Breast epithelium (tissue), 4 donors: Measurements from ENCODE around the gene TRMT10B. TPM values are rescaled to one million over a fixed set of nuclear protein-coding genes. Genes with fewer than 3 reads are reported as not detected.

Source experiments
- DNase-seq, 2 donors: peaks; one replicate each; pipeline ENCODE4 v3.0.0-alpha.2; 2019; ENCODE audit warnings: low spot score in 2 of 2
- H3K27ac ChIP-seq, 2 donors: fragments of 200-600 bp; sonication (generic) in 1 of 2; one replicate each; pipeline ENCODE4 v1.5.1; 2016 to 2019; ENCODE audit warnings: mild to moderate bottlenecking in 1 of 2
- H3K27me3 ChIP-seq, 2 donors: fragments of 200-600 bp; sonication (generic) in 1 of 2; one replicate each; pipeline versions ENCODE4 v1.5.1 to v1.6.0; 2017 to 2019; ENCODE audit warnings: control low read depth in 1 of 2, mild to moderate bottlenecking in 1 of 2
- H3K36me3 ChIP-seq: fragments of 200-600 bp; one replicate; pipeline ENCODE4 v1.5.1; 2019
- H3K4me1 ChIP-seq, 2 donors: fragments of 200-600 bp; sonication (generic); one replicate each; pipeline ENCODE4 v1.5.1; 2016 to 2019; ENCODE audit warnings: control low read depth in 1 of 2
- H3K4me3 ChIP-seq, 3 donors: fragments of 200-600 bp; sonication (generic); 1 replicate in 2 of 3; 2 replicates in 1 of 3; pipeline ENCODE4 v1.5.1; 2016 to 2019; ENCODE audit warnings: mild to moderate bottlenecking in 3 of 3, moderate library complexity in 2 of 3
- H3K9me3 ChIP-seq, 2 donors: fragments of 200-600 bp; sonication (generic) in 1 of 2; one replicate each; pipeline ENCODE4 v1.5.1; 2016 to 2019; ENCODE audit warnings: control low read depth in 1 of 2
- POLR2A ChIP-seq: fragments of 450-650 bp; IDR thresholded peaks from one replicate; pipeline ENCODE4 v1.6.1; 2016; ENCODE audit warnings: antibody characterized with exemption, mild to moderate bottlenecking, moderate library complexity
- POLR2AphosphoS5 ChIP-seq, 3 donors: sonication (generic); formaldehyde crosslinking; IDR thresholded peaks; one replicate each; pipeline ENCODE4 v1.6.1; 2017; ENCODE audit warnings: antibody characterized with exemption in 3 of 3
- intact Hi-C: fragments of 100-400 bp; cut with DNase I; formaldehyde crosslinking; loops from one replicate; pipeline ENCODE4 v1.15.1; 2023; ENCODE audit warnings: low total_unique reads
- total RNA-seq, 3 donors: library from RNA; depleted of rRNA; stranded (reverse); fragments of >200 nt; gene quantifications; one replicate each; pipeline ENCODE4 v1.1.0, GENCODE V29; 2016
- TF ChIP-seq, protein P1 (sequence below), 3 donors: fragments of 450-650 bp; IDR thresholded peaks; one replicate each; pipeline ENCODE4 v1.5.1; 2016 to 2017; ENCODE audit warnings: antibody characterized with exemption in 3 of 3, mild to moderate bottlenecking in 3 of 3, moderate library complexity in 3 of 3

The TRMT10B gene
- total RNA-seq, 3 donors from 2014 or later: 6.7 to 12.1 (median 11.1) TPM

DNA sequence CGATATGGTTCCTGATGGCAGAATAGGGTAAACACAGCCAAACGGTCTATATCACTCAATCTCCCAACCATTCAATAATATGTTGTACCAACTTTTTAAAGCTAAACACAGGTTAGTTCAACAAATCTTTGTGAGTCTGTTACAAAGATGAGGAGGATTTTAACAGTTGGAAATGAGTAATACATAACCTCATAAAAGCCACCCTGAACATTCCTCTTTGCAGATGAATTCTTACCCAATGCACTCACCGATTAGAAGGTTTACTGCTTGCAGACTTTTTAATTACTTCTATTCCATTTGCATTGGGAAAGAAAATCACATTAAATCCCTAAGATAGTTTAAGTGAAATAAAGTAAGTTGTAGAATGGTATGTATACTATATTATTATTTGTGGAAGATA, 23.3 kb upstream of the TRMT10B start:
- TF ChIP-seq POLR2A (no peak), POLR2AphosphoS5 (IDR thresholded peaks at IDR 0.05) (no peak)
- TF ChIP-seq, protein P1, sequence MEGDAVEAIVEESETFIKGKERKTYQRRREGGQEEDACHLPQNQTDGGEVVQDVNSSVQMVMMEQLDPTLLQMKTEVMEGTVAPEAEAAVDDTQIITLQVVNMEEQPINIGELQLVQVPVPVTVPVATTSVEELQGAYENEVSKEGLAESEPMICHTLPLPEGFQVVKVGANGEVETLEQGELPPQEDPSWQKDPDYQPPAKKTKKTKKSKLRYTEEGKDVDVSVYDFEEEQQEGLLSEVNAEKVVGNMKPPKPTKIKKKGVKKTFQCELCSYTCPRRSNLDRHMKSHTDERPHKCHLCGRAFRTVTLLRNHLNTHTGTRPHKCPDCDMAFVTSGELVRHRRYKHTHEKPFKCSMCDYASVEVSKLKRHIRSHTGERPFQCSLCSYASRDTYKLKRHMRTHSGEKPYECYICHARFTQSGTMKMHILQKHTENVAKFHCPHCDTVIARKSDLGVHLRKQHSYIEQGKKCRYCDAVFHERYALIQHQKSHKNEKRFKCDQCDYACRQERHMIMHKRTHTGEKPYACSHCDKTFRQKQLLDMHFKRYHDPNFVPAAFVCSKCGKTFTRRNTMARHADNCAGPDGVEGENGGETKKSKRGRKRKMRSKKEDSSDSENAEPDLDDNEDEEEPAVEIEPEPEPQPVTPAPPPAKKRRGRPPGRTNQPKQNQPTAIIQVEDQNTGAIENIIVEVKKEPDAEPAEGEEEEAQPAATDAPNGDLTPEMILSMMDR (IDR thresholded peaks at IDR 0.05): no peak
- intact Hi-C loops: loop anchor here (10.0 kb wide), 1 partner anchor 1895 kb away; no protein-coding TSS in a partner anchor
- H3K9me3 ChIP-seq: no peaks in the 10 kb centered on the region

DNA sequence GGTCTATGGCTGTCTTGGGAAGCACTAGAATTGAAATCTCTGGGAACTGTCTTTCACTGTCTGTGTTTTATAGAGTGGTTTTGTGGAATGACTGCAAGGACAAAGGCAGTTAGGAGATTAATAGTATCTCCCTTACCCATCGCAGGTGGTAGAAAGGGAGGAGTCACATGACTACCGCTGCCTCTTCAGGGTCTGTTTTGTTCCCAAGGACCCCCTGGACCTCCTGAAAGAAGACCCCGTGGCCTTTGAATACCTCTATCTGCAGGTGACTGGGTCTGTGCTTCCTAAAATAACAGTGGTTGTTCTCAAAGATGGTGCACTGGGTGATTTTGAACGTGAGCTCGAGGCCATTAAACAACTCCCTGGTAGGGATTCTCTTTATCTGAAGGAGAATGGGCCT, 22.8 kb upstream of the TRMT10B start:
- no peak for DNase-seq
- peaks cover 0 to 6% of the 10 kb centered on the region in 2 donors for H3K27me3 ChIP-seq
- H3K27ac ChIP-seq: no peak overlapping the region
- no peak overlapping the region for H3K4me3 ChIP-seq
- intact Hi-C loops: loop anchor here (10.0 kb wide), 1 partner anchor 1896 kb away; no protein-coding TSS in a partner anchor
- TF ChIP-seq, protein P1 (IDR thresholded peaks at IDR 0.05): no peak
- no peak for TF ChIP-seq POLR2AphosphoS5 (IDR thresholded peaks at IDR 0.05)
- no peak for TF ChIP-seq POLR2A
- H3K9me3 ChIP-seq: no peaks in the 10 kb centered on the region
- no peaks in the 10 kb centered on the region for H3K4me1 ChIP-seq
- no peaks in the 10 kb centered on the region for H3K36me3 ChIP-seq

More for the DNA sequence above, 23.3 kb upstream of the TRMT10B start:
- Histone ChIP-seq H3K36me3 (no peaks in the 10 kb centered on the region), H3K27ac (no peak overlapping the region), H3K27me3 (peaks cover 0 to 6% of the 10 kb centered on the region in 2 donors), H3K4me1 (no peaks in the 10 kb centered on the region), H3K4me3 (no peak overlapping the region)
- no peak for DNase-seq

DNA sequence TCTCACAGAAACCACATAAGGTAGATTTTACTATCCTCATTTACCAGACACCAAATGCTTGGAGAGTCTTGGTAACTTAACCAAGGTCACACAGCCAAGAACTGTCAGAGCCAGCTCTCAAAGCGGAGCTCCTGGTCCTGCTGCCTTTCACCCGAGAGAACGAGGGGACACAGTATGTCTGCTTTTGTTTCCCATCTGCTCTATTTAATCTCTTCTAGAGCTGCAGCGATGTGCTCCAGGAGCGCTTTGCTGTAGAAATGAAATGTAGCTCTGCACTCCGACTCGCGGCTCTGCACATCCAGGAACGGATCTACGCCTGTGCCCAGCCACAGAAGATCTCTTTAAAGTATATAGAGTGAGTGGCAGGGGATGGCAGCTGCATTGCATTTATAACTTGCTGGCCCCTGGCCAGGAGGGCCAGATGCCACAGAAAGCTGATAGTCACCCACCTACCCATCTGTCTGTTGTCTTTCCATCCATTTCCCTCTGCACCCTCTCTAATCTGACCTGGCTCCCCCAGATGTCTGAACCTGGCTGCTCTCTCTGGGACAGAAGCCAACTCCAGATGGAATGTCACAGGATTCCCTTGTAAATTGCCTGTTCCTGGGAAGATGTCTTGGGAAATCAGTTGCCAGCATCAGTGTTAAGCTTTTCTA, 21.4 kb upstream of the TRMT10B start:
- intact Hi-C loops: loop anchor here (10.0 kb wide), 1 partner anchor 1897 kb away; no protein-coding TSS in a partner anchor
- H3K4me1 ChIP-seq: no peaks in the 10 kb centered on the region
- no peak overlapping the region for H3K4me3 ChIP-seq
- H3K27ac ChIP-seq: no peak overlapping the region
- peaks cover 0 to 6% of the 10 kb centered on the region in 2 donors for H3K27me3 ChIP-seq
- H3K9me3 ChIP-seq: no peaks in the 10 kb centered on the region
- TF ChIP-seq, protein P1 (IDR thresholded peaks at IDR 0.05): no peak
- no peak for TF ChIP-seq POLR2AphosphoS5 (IDR thresholded peaks at IDR 0.05)
- no peak for TF ChIP-seq POLR2A
- no peak for DNase-seq
- no peaks in the 10 kb centered on the region for H3K36me3 ChIP-seq

DNA sequence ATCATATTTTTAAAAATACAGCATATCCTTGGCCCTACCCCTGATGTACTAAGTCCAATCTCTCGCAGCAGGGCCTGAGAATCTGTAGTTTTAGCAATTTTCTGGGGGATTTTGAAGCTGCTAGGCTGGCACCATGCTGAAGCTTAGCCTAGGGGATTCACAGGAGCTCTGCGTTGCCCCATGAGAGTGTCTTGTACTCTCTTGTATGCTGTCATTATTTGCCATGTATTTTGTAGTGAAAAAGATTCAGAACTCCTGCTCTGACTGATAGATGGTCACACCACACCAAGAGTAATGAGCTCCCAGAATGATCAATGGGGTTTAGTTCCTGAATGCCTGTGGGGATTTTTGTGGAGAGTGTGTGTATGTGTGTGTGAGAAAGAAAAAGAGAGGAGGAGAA, 20.7 kb upstream of the TRMT10B start:
- no peak overlapping the region for H3K4me3 ChIP-seq
- TF ChIP-seq POLR2A (no peak), POLR2AphosphoS5 (IDR thresholded peaks at IDR 0.05) (no peak)
- TF ChIP-seq, protein P1 (IDR thresholded peaks at IDR 0.05): no peak
- intact Hi-C loops: loop anchor here (10.0 kb wide), 1 partner anchor 1898 kb away; no protein-coding TSS in a partner anchor
- no peaks in the 10 kb centered on the region for H3K9me3 ChIP-seq
- H3K4me1 ChIP-seq: no peaks in the 10 kb centered on the region
- H3K36me3 ChIP-seq: no peaks in the 10 kb centered on the region
- DNase-seq: no peak
- peaks cover 0 to 6% of the 10 kb centered on the region in 2 donors for H3K27me3 ChIP-seq
- H3K27ac ChIP-seq: no peak overlapping the region

DNA sequence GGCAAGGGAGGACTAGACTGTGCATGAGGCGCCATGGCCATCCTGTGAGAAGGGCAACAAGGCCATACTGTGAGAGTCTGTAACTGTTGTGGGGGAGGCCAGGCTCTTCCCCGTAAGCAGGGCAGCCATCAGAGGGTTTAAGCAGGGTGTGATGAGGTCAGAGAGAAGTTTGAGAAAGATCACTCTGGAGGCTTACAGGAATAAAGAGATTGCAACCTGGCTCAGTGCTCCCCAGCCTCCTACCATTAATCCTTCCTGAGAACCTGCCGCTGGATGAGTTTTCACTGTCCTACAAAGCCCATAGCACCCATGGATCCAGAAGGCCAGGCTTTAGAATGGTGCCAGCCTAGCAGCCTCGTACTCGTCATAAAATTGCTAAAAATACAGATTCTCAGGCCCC, 14.4 kb upstream of the TRMT10B start:
- H3K9me3 ChIP-seq: no peaks in the 10 kb centered on the region
- no peaks in the 10 kb centered on the region for H3K27me3 ChIP-seq
- no peaks in the 10 kb centered on the region for H3K36me3 ChIP-seq
- no peaks in the 10 kb centered on the region for H3K4me1 ChIP-seq
- H3K27ac ChIP-seq: no peak overlapping the region
- DNase-seq: no peak
- intact Hi-C loops: loop anchor here (10.0 kb wide), 1 partner anchor 1904 kb away; no protein-coding TSS in a partner anchor
- TF ChIP-seq POLR2AphosphoS5 (IDR thresholded peaks at IDR 0.05) (no peak), POLR2A (no peak)
- TF ChIP-seq, protein P1 (IDR thresholded peaks at IDR 0.05): no peak
- H3K4me3 ChIP-seq: no peak overlapping the region
